ENCODE results near the gene TDRD10. TPM values are rescaled to one million over a fixed set of nuclear protein-coding genes. Genes with fewer than 3 reads are reported as not detected.
A peak's percentile ranks its signal among the peaks of the same experiment; 100 is the strongest.

TDRD10 gene
- total and polyA plus RNA-seq, 2 donors from 2014 or later = 2.3 to 4.7 TPM

DNA sequence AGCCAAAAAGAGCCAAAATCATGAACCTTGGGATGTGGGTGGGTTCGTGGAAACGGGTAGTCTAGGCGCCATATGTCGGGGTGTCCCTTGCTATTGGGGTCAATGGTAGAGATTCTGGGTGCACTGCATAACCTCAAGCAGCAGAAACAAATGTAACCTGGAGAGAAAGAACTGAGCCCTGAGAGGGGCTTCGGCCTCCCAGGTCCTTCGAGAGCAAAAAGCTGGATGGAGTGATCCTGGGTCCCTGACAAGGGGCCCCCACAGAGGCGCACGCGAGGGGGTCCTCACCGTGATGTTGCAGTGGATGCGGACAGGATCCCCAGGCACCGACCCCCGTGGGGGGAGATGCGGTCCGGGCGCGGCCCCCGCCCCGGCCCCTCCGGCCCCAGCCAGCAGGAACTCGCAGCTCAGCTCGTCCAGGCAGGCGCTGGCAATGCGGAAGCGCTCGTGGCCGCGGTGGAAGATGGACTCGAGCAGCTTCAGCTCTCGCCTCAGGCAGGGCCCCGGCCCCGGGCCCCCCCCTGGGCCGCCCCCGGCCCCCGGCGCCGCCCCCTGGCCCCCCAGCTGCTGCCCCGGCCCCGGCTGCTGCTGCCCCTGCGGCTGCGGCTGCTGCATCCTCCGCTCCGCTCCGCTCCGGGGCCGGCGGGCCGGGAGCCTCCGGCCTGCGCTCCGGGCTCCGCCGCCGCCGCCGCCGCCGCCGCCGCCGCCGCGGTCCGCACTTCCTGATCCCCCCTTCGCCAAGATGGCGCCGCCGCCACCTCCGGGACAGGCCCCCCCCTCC, 56.1 kb downstream of the TDRD10 start, which contains the start of gene UBE2Q1:
Gene UBE2Q1, minus strand, starts transcription at position 724 of the 781 bp plus-strand sequence. Its CDS starts 109 bp downstream, at position 615.
- intact Hi-C loops (cut with DNase I) = no loop called here
- TF ChIP-seq, protein P1, sequence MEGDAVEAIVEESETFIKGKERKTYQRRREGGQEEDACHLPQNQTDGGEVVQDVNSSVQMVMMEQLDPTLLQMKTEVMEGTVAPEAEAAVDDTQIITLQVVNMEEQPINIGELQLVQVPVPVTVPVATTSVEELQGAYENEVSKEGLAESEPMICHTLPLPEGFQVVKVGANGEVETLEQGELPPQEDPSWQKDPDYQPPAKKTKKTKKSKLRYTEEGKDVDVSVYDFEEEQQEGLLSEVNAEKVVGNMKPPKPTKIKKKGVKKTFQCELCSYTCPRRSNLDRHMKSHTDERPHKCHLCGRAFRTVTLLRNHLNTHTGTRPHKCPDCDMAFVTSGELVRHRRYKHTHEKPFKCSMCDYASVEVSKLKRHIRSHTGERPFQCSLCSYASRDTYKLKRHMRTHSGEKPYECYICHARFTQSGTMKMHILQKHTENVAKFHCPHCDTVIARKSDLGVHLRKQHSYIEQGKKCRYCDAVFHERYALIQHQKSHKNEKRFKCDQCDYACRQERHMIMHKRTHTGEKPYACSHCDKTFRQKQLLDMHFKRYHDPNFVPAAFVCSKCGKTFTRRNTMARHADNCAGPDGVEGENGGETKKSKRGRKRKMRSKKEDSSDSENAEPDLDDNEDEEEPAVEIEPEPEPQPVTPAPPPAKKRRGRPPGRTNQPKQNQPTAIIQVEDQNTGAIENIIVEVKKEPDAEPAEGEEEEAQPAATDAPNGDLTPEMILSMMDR (IDR thresholded peaks at IDR 0.05; ENCODE audit: borderline replicate concordance, extremely low read depth, insufficient read depth) = no peak
- no peaks in the 10 kb centered on the region for H3K27me3 ChIP-seq (ENCODE audit: control insufficient read depth, insufficient read depth, low read length)
- H3K36me3 ChIP-seq (ENCODE audit: control insufficient read depth in 2 of 3, insufficient read depth in 3 of 3, low read length in 3 of 3) = peaks cover 7 to 30% (median 21%) of the 10 kb centered on the region in 3 donors
- peak in 4 of 5 donors; percentile 36 to 92 (median 72) for DNase-seq
- peaks cover 4 to 21% (median 13%) of the 10 kb centered on the region in 3 donors for H3K4me1 ChIP-seq (ENCODE audit: control insufficient read depth in 2 of 3, insufficient read depth in 2 of 3, low read depth in 1 of 3, low read length in 3 of 3)
- H3K27ac ChIP-seq (ENCODE audit: low read depth in 2 of 2, low read length in 2 of 2) = peak within 1 kb of the TSS; percentile 93 to 96
- peak within 1 kb of the TSS; percentile 66 to 95 (median 95) for H3K9ac ChIP-seq (ENCODE audit: low read length in 3 of 3)
- FAIRE-seq = no peak
- no peaks in the 10 kb centered on the region for H3K9me3 ChIP-seq (ENCODE audit: control insufficient read depth in 2 of 3, insufficient read depth in 1 of 3, low read length in 3 of 3)
- peak within 1 kb of the TSS; percentile 74 to 96 (median 88) for H3K4me3 ChIP-seq (ENCODE audit: low read length in 3 of 3)

DNA sequence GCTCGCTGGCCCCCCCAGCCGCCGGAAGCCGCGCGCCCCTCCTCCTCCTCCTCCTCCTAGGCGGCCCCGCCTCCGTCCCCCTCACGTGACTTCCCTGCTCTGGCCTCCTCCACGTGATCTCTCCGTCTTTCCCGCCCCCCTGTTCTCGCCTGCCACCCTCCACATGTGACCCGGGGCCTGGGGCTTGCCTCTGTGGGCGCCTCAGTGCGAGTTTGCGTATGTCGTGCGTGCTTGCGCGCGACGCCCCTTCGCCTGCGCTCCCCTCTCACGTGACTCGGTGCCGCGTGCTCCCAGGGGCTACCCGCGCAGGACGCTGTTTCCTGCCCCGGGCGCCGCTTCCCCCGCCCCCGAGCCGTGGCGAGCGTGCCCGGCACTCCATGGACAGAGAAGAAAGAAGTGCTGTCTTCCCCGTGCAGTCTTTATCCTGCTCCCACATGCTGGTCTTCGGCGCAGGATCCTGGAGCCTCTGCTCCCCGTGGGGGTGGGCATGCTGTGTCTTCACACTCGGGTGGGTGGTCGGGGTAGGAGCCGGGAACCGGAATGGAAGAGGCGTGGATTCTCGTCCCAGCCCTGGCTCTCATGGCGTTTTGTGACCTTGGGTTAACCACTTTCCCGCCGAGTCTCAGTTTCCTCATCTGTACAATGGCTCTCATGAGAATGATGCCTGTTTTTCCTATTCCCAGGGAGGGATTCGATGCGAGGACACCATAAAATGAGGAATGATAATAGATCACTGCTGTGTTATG, 56.9 kb downstream of the TDRD10 start:
- H3K4me1 ChIP-seq (ENCODE audit: control insufficient read depth in 2 of 3, insufficient read depth in 2 of 3, low read depth in 1 of 3, low read length in 3 of 3) = peaks cover 4 to 21% (median 13%) of the 10 kb centered on the region in 3 donors
- DNase-seq (peak; percentile 99 to 100 (median 99)), FAIRE-seq (no peak)
- peak overlapping the region; percentile 74 to 96 (median 88) for H3K4me3 ChIP-seq (ENCODE audit: low read length in 3 of 3)
- H3K36me3 ChIP-seq (ENCODE audit: control insufficient read depth in 2 of 3, insufficient read depth in 3 of 3, low read length in 3 of 3) = peaks cover 2 to 23% (median 13%) of the 10 kb centered on the region in 3 donors
- no peaks in the 10 kb centered on the region for H3K9me3 ChIP-seq (ENCODE audit: control insufficient read depth in 2 of 3, insufficient read depth in 1 of 3, low read length in 3 of 3)
- peak overlapping the region; percentile 93 to 96 for H3K27ac ChIP-seq (ENCODE audit: low read depth in 2 of 2, low read length in 2 of 2)
- H3K27me3 ChIP-seq (ENCODE audit: control insufficient read depth, insufficient read depth, low read length) = no peaks in the 10 kb centered on the region
- H3K9ac ChIP-seq (ENCODE audit: low read length in 3 of 3) = peak overlapping the region; percentile 48 to 95 (median 95)
- intact Hi-C loops (cut with DNase I) = no loop called here
- TF ChIP-seq, protein P1 (IDR thresholded peaks at IDR 0.05; ENCODE audit: borderline replicate concordance, extremely low read depth, insufficient read depth) = no peak

DNA sequence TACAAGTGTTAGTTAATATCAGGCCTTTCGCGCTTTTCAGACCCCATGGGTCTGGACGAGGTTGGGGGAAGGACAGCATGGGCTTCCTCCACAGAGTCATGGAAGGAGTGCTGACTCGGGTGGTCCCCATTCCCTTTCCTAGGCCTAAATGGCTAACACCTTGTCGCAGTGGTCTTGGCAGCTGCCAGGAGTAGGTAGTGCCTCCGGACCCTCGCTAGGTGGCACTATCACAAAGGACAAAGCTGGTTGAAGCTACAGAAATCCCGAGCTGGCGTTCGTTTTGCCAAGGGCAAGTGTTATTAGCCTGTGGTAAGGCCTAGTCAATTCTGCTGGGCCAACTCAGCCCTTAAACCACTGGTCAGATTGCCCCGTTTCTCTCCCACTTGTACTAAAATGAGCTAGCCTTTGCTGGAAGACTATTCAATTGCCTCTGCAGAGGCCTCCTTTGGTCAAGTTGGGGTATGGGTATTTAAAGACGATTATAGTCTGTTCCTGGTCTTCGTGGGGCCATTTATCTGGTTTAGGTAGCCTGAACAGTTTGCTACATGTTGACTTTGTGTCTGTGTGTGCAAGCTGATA, 57.5 kb downstream of the TDRD10 start:
- Histone ChIP-seq H3K36me3 (ENCODE audit: control insufficient read depth in 2 of 3, insufficient read depth in 3 of 3, low read length in 3 of 3) (peaks cover 0 to 16% (median 9%) of the 10 kb centered on the region in 3 donors), H3K4me3 (ENCODE audit: low read length in 3 of 3) (peak overlapping the region; percentile 74 to 96 (median 88)), H3K27me3 (ENCODE audit: control insufficient read depth, insufficient read depth, low read length) (no peaks in the 10 kb centered on the region), H3K4me1 (ENCODE audit: control insufficient read depth in 2 of 3, insufficient read depth in 2 of 3, low read depth in 1 of 3, low read length in 3 of 3) (peaks cover 4 to 21% (median 13%) of the 10 kb centered on the region in 3 donors), H3K27ac (ENCODE audit: low read depth in 2 of 2, low read length in 2 of 2) (peak overlapping the region; percentile 93 to 96), H3K9me3 (ENCODE audit: control insufficient read depth in 2 of 3, insufficient read depth in 1 of 3, low read length in 3 of 3) (no peaks in the 10 kb centered on the region), H3K9ac (ENCODE audit: low read length in 3 of 3) (peak overlapping the region; percentile 48 to 95 (median 95))
- TF ChIP-seq, protein P1 (IDR thresholded peaks at IDR 0.05; ENCODE audit: borderline replicate concordance, extremely low read depth, insufficient read depth) = peak; percentile 98
- intact Hi-C loops (cut with DNase I) = no loop called here
- DNase-seq (peak; percentile 90 to 96 (median 94)), FAIRE-seq (no peak)
